Liver (tissue), 9 donors: ENCODE measurements around the gene PDGFD. TPM values are rescaled to one million over a fixed set of nuclear protein-coding genes. Genes with fewer than 3 reads are reported as not detected.

Experiments
- DNase-seq: peaks from one replicate; pipeline ENCODE4 v3.0.0-alpha.2; 2017; ENCODE audit warnings: low spot score
- H3K27ac ChIP-seq, 2 donors: one replicate each; pipeline ENCODE4 v1.7.0; 2013; ENCODE audit warnings: inconsistent platforms in 2 of 2, low read length in 2 of 2, control low read depth in 1 of 2, low read depth in 1 of 2, mild to moderate bottlenecking in 1 of 2
- H3K27me3 ChIP-seq, 4 donors: one replicate each; pipeline versions ENCODE4 v1.6.1 to v1.7.0; 2013; ENCODE audit warnings: low read length in 3 of 4, inconsistent platforms in 1 of 4, mild to moderate bottlenecking in 1 of 4, moderate library complexity in 1 of 4; ENCODE audit not compliant: control insufficient read depth in 4 of 4, insufficient read depth in 4 of 4
- H3K36me3 ChIP-seq, 4 donors: one replicate each; pipeline versions ENCODE4 v1.6.1 to v1.7.0; 2013; ENCODE audit warnings: low read length in 3 of 4, mild to moderate bottlenecking in 3 of 4, low read depth in 1 of 4, moderate library complexity in 1 of 4; ENCODE audit not compliant: control insufficient read depth in 4 of 4, insufficient read depth in 3 of 4
- H3K4me1 ChIP-seq, 4 donors: one replicate each; pipeline versions ENCODE4 v1.6.1 to v1.7.0; 2013; ENCODE audit warnings: low read length in 3 of 4, mild to moderate bottlenecking in 3 of 4, moderate library complexity in 1 of 4; ENCODE audit not compliant: control insufficient read depth in 4 of 4, insufficient read depth in 4 of 4
- H3K4me3 ChIP-seq, 3 donors: one replicate each; pipeline versions ENCODE4 v1.6.1 to v1.7.0; 2013; ENCODE audit warnings: low read length in 3 of 3, control low read depth in 1 of 3, low read depth in 1 of 3, mild to moderate bottlenecking in 1 of 3
- H3K9ac ChIP-seq, 2 donors: one replicate each; pipeline ENCODE4 v1.7.0; 2013; ENCODE audit warnings: low read length in 2 of 2, mild to moderate bottlenecking in 2 of 2, moderate library complexity in 2 of 2, control low read depth in 1 of 2, low read depth in 1 of 2
- H3K9me3 ChIP-seq, 4 donors: one replicate each; pipeline versions ENCODE4 v1.6.1 to v1.7.0; 2013; ENCODE audit warnings: low read length in 3 of 4; ENCODE audit not compliant: control insufficient read depth in 4 of 4
- ATF3 ChIP-seq: IDR thresholded peaks from 2 replicates; pipeline ENCODE4 v1.6.1; 2016; ENCODE audit warnings: antibody characterized with exemption
- CTCF ChIP-seq: fragments of 150-350 bp; IDR thresholded peaks from 2 replicates; pipeline ENCODE4 v1.5.1; 2017; ENCODE audit warnings: improper control_type of control experiment, low read depth, low read length; ENCODE audit not compliant: missing input control
- EGR1 ChIP-seq, 2 donors: IDR thresholded peaks; 2 replicates each; pipeline ENCODE4 v1.6.1; 2016 to 2018; ENCODE audit warnings: antibody characterized with exemption in 2 of 2, low read depth in 2 of 2
- FOXA1 ChIP-seq: IDR thresholded peaks from 2 replicates; pipeline ENCODE4 v1.6.1; 2016; ENCODE audit warnings: antibody characterized with exemption
- GABPA ChIP-seq, 2 donors: IDR thresholded peaks in 1 of 2; conservative IDR thresholded peaks in 1 of 2; 2 replicates each; pipeline ENCODE4 v1.6.1; 2016; ENCODE audit warnings: antibody characterized with exemption in 2 of 2, mild to moderate bottlenecking in 1 of 2, moderate library complexity in 1 of 2
- HNF4G ChIP-seq: IDR thresholded peaks from 2 replicates; pipeline ENCODE4 v1.6.1; 2016; ENCODE audit warnings: antibody characterized with exemption
- JUND ChIP-seq, 2 donors: IDR thresholded peaks; 2 replicates each; pipeline ENCODE4 v1.6.1; 2016; ENCODE audit warnings: antibody characterized with exemption in 2 of 2
- MAX ChIP-seq: IDR thresholded peaks from 2 replicates; pipeline ENCODE4 v1.6.1; 2016; ENCODE audit warnings: antibody characterized with exemption
- NR2F2 ChIP-seq: IDR thresholded peaks from 2 replicates; pipeline ENCODE4 v1.6.1; 2016; ENCODE audit warnings: antibody characterized with exemption
- RAD21 ChIP-seq, 2 donors: IDR thresholded peaks; 2 replicates each; pipeline ENCODE4 v1.6.1; 2016; ENCODE audit warnings: antibody characterized with exemption in 2 of 2, mild to moderate bottlenecking in 2 of 2
- REST ChIP-seq: IDR thresholded peaks from 2 replicates; pipeline ENCODE4 v1.6.1; 2016; ENCODE audit warnings: antibody characterized with exemption, mild to moderate bottlenecking
- SP1 ChIP-seq: IDR thresholded peaks from 2 replicates; pipeline ENCODE4 v1.6.1; 2018; ENCODE audit warnings: antibody characterized with exemption, mild to moderate bottlenecking
- YY1 ChIP-seq: IDR thresholded peaks from 2 replicates; pipeline ENCODE4 v1.6.1; 2016; ENCODE audit warnings: antibody characterized with exemption, mild to moderate bottlenecking
- ZBTB33 ChIP-seq: IDR thresholded peaks from 2 replicates; pipeline ENCODE4 v1.6.1; 2016; ENCODE audit warnings: antibody characterized with exemption
- WGBS: extraction: QIAGEN DNeasy Blood & Tissue Kit; methylation state at CpG from one replicate; pipeline ENCODE4 v1.1.7; 2013; 5-methylcytosine and 5-hydroxymethylcytosine counted together
- polyA plus RNA-seq, 2 donors: library from polyadenylated mRNA; stranded (reverse) in 1 of 2; unstranded in 1 of 2; fragments of 200-250 nt in 1 of 2; fragments of >200 nt in 1 of 2; fragmentation: Nextera tagmentation in 1 of 2; extraction: Ambion mirVana in 1 of 2; gene quantifications; one replicate each; pipeline versions ENCODE4 v1.2.1 to v1.2.3, GENCODE V29; 2013 to 2015
- total RNA-seq, 2 donors: library from RNA; depleted of rRNA; stranded (reverse); fragments of >200 nt; gene quantifications; one replicate each; pipeline ENCODE4 v1.2.3, GENCODE V29; 2014
- donor health status: healthy.
- donor health status: healthy.
- donor health status: healthy.
- donor health status: healthy.
- donor health status: healthy.

Gene PDGFD
- total and polyA plus RNA-seq, 4 donors = 1.0 to 3.3 (median 2.1) TPM

GRCh38 chr11:103958475-103959215 is 205.3 kb downstream of the PDGFD start:
- Histone ChIP-seq H3K36me3 (no peaks in the 10 kb centered on the region), H3K9me3 (no peaks in the 10 kb centered on the region), H3K4me3 (no peak overlapping the region), H3K9ac (no peak overlapping the region), H3K27ac (no peak overlapping the region), H3K27me3 (no peaks in the 10 kb centered on the region), H3K4me1 (no peaks in the 10 kb centered on the region)
- no peak for TF ChIP-seq REST
- TF ChIP-seq GABPA (IDR thresholded peaks at IDR 0.05 in 1 of 2, conservative IDR thresholded peaks at IDR 0.05 in 1 of 2) = no peak
- no peak for TF ChIP-seq EGR1 (IDR thresholded peaks at IDR 0.05; ENCODE audit: low read depth in 2 of 2)
- TF ChIP-seq HNF4G = no peak
- no peak for TF ChIP-seq RAD21 (IDR thresholded peaks at IDR 0.05)
- TF ChIP-seq FOXA1 = no peak
- TF ChIP-seq NR2F2 = no peak
- no peak for TF ChIP-seq ZBTB33
- no peak for TF ChIP-seq JUND (IDR thresholded peaks at IDR 0.05)
- no peak for TF ChIP-seq MAX
- TF ChIP-seq CTCF = no peak
- no peak for TF ChIP-seq ATF3
- TF ChIP-seq YY1 = no peak
- TF ChIP-seq SP1 = no peak
- 76% methylated on average over 5 of the region's 5 CpGs for WGBS
- no peak for DNase-seq
